CD4-positive, alpha-beta T cell treated with Interleukin-6 at 100 ng/mL for 8 hours (primary cell): ENCODE measurements around the gene SHISA3.

Experiments used
- DNase-seq: peaks from one replicate; pipeline ENCODE4 v3.0.0-alpha.2; 2020; ENCODE audit warnings: mixed read lengths, low spot score

Gene SHISA3

GRCh38 chr4:42446823-42447222 is 49.5 kb downstream of the SHISA3 start:
- DNase-seq: no peak
